Esophagus muscularis mucosa (tissue), 4 donors: ENCODE results near the gene EMP3. TPM values are rescaled to one million over a fixed set of nuclear protein-coding genes. Genes with fewer than 3 reads are reported as not detected.

Experiments
- DNase-seq: peaks from one replicate; pipeline ENCODE4 v3.0.0-alpha.2; 2017; ENCODE audit errors: extremely low spot score
- H3K27ac ChIP-seq, 4 donors: fragments of 200-600 bp; sonication (generic); replicated peaks in 1 of 4; 1 replicate in 3 of 4; 2 replicates in 1 of 4; pipeline ENCODE4 v1.5.1; 2016 to 2019; ENCODE audit warnings: mild to moderate bottlenecking in 1 of 4
- H3K27me3 ChIP-seq, 4 donors: fragments of 200-600 bp; sonication (generic); one replicate each; pipeline versions ENCODE4 v1.5.1 to v1.6.0; 2016 to 2019
- H3K36me3 ChIP-seq, 4 donors: fragments of 200-600 bp; sonication (generic); one replicate each; pipeline ENCODE4 v1.5.1; 2016 to 2019
- H3K4me1 ChIP-seq, 4 donors: fragments of 200-600 bp; sonication (generic); one replicate each; pipeline ENCODE4 v1.5.1; 2016 to 2019
- H3K4me3 ChIP-seq, 4 donors: fragments of 200-600 bp; sonication (generic); 1 replicate in 2 of 4; 2 replicates in 2 of 4; pipeline ENCODE4 v1.5.1; 2016 to 2019; ENCODE audit warnings: mild to moderate bottlenecking in 4 of 4, moderate library complexity in 1 of 4
- H3K9me3 ChIP-seq, 4 donors: fragments of 200-600 bp; sonication (generic); 1 replicate in 3 of 4; 2 replicates in 1 of 4; pipeline ENCODE4 v1.5.1; 2016 to 2019
- CTCF ChIP-seq, 3 experiments: fragments of 200-600 bp in 2 of 3; fragments of 450-650 bp in 1 of 3; sonication (generic) in 2 of 3; IDR thresholded peaks; one replicate each; pipeline ENCODE4 v1.5.1; 2017 to 2019; ENCODE audit warnings: antibody characterized with exemption in 3 of 3, mild to moderate bottlenecking in 2 of 3, moderate library complexity in 1 of 3
- EP300 ChIP-seq: sonication (generic); formaldehyde crosslinking; IDR thresholded peaks from one replicate; pipeline ENCODE4 v1.6.1; 2017; ENCODE audit warnings: antibody characterized with exemption
- POLR2A ChIP-seq: fragments of 450-650 bp; IDR thresholded peaks from one replicate; pipeline ENCODE4 v1.6.1; 2017; ENCODE audit warnings: antibody characterized with exemption, moderate library complexity, mild to moderate bottlenecking, low read depth
- POLR2AphosphoS5 ChIP-seq, 2 donors: sonication (generic); formaldehyde crosslinking; IDR thresholded peaks; one replicate each; pipeline ENCODE4 v1.6.1; 2017; ENCODE audit warnings: antibody characterized with exemption in 2 of 2
- WGBS: methylation state at CpG from one replicate; pipeline ENCODE4 v1.1.5; 2018; 5-methylcytosine and 5-hydroxymethylcytosine counted together
- intact Hi-C: fragments of 100-400 bp; cut with DNase I; formaldehyde crosslinking; loops from one replicate; pipeline ENCODE4 v1.15.1; 2023
- total RNA-seq, 4 donors: library from RNA; depleted of rRNA; stranded (reverse); fragments of >200 nt; gene quantifications; one replicate each; pipeline versions ENCODE4 v1.1.0 to v1.2.1, GENCODE V29; 2016

The EMP3 gene
- total RNA-seq, 4 donors from 2014 or later, result 54.8 to 115 (median 59.6) TPM

- H3K4me3 ChIP-seq, result no peak overlapping the region
- no peaks in the 10 kb centered on the region for H3K9me3 ChIP-seq
- H3K36me3 ChIP-seq, result peaks cover 8 to 31% (median 21%) of the 10 kb centered on the region in 4 donors
- no peaks in the 10 kb centered on the region for H3K27me3 ChIP-seq
- no peak for DNase-seq
- no peak for TF ChIP-seq EP300
- no peak for TF ChIP-seq POLR2A
- TF ChIP-seq CTCF (IDR thresholded peaks at IDR 0.05), result no peak
- no peak for TF ChIP-seq POLR2AphosphoS5 (IDR thresholded peaks at IDR 0.05)
- intact Hi-C loops, result no loop called here
- no peak overlapping the region for H3K27ac ChIP-seq
- H3K4me1 ChIP-seq, result no peaks in the 10 kb centered on the region
- 95% methylated on average over 20 of the region's 20 CpGs for WGBS
Measured at GRCh38 chr19:48342414-48342738, 17.0 kb downstream of the EMP3 start.

DNA sequence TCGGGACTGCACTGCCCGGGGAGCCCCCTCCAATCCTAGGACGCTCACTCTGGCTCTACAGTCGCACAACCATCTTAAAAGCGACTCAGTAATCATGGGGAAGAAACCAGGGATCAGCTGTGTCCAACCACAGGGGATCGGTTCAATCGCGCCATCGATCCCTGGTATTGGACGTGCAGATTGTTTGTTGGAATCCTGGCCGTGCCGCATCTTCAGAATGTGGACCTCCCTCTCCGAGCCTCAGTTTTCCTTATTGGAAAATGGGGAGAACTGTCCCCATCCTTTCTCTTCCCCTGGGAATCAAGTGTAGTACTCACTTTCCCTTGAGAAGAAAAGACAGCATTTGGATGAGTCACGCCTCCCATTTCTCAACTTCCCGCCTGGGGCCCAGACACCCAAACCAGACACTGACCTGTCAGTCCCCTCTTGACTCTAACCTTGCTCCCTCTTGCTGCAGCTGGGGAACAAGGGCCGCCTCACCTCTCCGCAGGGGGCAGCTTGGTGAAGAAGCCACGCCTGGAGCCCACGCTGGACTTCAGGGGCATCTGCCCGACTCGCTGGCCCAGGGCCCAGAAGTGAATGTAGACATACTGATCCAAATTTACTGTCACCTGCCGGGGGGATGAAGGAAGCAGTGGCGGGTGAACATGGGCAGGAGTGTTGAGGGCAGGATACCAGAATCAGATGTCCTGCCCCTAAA is 17.6 kb downstream of the EMP3 start:
- H3K27ac ChIP-seq, result no peak overlapping the region
- no peak for TF ChIP-seq EP300
- no peak for TF ChIP-seq POLR2AphosphoS5 (IDR thresholded peaks at IDR 0.05)
- TF ChIP-seq POLR2A, result no peak
- TF ChIP-seq CTCF (IDR thresholded peaks at IDR 0.05), result no peak
- 92% methylated on average over 20 of the region's 23 CpGs for WGBS
- no peak overlapping the region for H3K4me3 ChIP-seq
- H3K4me1 ChIP-seq, result peaks cover 0 to 4% (median 2%) of the 10 kb centered on the region in 4 donors
- intact Hi-C loops, result no loop called here
- no peak for DNase-seq
- H3K36me3 ChIP-seq, result peaks cover 8 to 31% (median 21%) of the 10 kb centered on the region in 4 donors
- no peaks in the 10 kb centered on the region for H3K9me3 ChIP-seq
- no peaks in the 10 kb centered on the region for H3K27me3 ChIP-seq

DNA sequence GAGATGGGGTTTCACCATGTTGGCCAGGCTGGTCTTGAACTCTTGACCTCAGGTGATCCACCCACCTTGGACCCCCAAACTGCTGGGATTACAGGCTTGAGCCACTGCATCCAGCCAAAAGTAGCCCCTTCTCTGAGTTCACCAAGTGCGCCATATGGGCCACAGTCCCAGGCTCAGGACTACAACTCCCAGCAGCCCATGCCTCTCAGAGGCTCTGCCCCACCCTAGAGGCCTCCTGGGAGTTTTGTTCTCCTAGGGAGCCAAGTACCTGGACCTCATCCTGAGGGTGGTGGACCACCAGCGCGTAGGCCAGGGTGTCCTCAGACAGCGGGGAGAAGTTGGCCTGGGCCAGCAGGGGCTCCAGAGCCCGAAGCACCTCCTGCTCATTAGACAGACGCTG is 19.5 kb downstream of the EMP3 start:
- intact Hi-C loops, result no loop called here
- WGBS, result 87% methylated on average over 6 of the region's 6 CpGs

DNA sequence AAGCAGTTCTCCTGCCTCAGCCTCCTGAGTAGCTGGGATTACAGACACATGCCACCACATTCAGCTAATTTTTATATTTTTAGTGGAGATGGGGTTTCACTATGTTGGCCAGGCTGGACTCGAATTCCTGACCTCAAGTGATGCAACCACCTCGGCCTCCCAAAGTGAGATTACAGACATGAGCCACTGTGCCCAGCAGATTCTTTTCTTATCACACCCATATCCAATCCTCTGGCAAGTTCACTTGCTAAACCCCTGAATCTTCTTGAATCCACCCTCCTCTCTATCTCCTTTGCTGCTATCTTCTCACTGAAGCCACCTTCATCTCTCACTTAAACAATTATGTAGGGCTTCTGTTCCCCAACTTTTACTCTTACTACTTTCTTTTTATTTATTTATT is 20.8 kb downstream of the EMP3 start:
- no peak for TF ChIP-seq POLR2AphosphoS5 (IDR thresholded peaks at IDR 0.05)
- no peak for TF ChIP-seq POLR2A
- TF ChIP-seq EP300, result no peak
- no peak for TF ChIP-seq CTCF (IDR thresholded peaks at IDR 0.05)
- DNase-seq, result no peak
- Histone ChIP-seq H3K9me3 (no peaks in the 10 kb centered on the region), H3K36me3 (peaks cover 8 to 26% (median 16%) of the 10 kb centered on the region in 4 donors), H3K4me3 (no peak overlapping the region), H3K27me3 (no peaks in the 10 kb centered on the region), H3K27ac (no peak overlapping the region), H3K4me1 (peaks cover 0 to 8% (median 7%) of the 10 kb centered on the region in 4 donors)
- 96% methylated on average over 2 of the region's 2 CpGs for WGBS
- intact Hi-C loops, result no loop called here

More for the DNA sequence above, 19.5 kb downstream of the EMP3 start:
- no peaks in the 10 kb centered on the region for H3K27me3 ChIP-seq
- peaks cover 0 to 8% (median 7%) of the 10 kb centered on the region in 4 donors for H3K4me1 ChIP-seq
- no peak for TF ChIP-seq CTCF (IDR thresholded peaks at IDR 0.05)
- no peaks in the 10 kb centered on the region for H3K9me3 ChIP-seq
- H3K27ac ChIP-seq, result no peak overlapping the region
- H3K36me3 ChIP-seq, result peaks cover 8 to 26% (median 21%) of the 10 kb centered on the region in 4 donors
- DNase-seq, result no peak
- no peak overlapping the region for H3K4me3 ChIP-seq

DNA sequence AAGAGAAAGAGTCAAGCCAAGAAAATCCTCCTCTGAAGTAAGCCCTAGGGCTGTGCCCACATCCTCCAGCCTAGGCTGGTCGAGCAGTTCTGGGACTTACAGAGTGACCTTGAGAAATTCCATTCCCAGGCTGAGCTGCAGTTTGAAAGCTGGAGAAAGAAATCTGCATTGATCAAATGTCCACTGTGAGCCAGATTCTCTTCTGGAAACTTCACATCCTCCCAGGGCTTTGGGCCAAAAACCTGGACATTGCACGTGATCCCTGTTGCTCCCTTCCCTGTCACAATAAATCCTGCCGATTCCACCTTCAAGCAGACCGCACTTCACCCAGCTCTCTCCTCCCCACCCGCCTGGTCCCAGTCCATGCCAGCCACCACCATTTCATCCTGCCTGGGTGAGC is 22.7 kb downstream of the EMP3 start:
- no peak for DNase-seq
- peaks cover 0 to 8% (median 7%) of the 10 kb centered on the region in 4 donors for H3K4me1 ChIP-seq
- intact Hi-C loops, result no loop called here
- no peak overlapping the region for H3K27ac ChIP-seq
- WGBS, result 47% methylated on average over 5 of the region's 5 CpGs
- TF ChIP-seq POLR2AphosphoS5 (IDR thresholded peaks at IDR 0.05) (no peak), EP300 (no peak), CTCF (IDR thresholded peaks at IDR 0.05) (no peak), POLR2A (no peak)
- H3K27me3 ChIP-seq, result no peaks in the 10 kb centered on the region
- H3K4me3 ChIP-seq, result no peak overlapping the region
- H3K9me3 ChIP-seq, result no peaks in the 10 kb centered on the region
- peaks cover 0 to 12% (median 3%) of the 10 kb centered on the region in 4 donors for H3K36me3 ChIP-seq
